AG08396 (cell line): ENCODE results near the gene PREX1.
A peak's percentile ranks its signal among the peaks of the same experiment; 100 is the strongest.

Source experiments
- DNase-seq: peaks from one replicate; pipeline ENCODE4 v3.0.0; 2012; ENCODE audit warnings: low spot score, mixed read lengths

PREX1 gene

GRCh38 chr20:48734104-48734749 lies 93.6 kb downstream of the PREX1 start:
- DNase-seq: no peak

DNA sequence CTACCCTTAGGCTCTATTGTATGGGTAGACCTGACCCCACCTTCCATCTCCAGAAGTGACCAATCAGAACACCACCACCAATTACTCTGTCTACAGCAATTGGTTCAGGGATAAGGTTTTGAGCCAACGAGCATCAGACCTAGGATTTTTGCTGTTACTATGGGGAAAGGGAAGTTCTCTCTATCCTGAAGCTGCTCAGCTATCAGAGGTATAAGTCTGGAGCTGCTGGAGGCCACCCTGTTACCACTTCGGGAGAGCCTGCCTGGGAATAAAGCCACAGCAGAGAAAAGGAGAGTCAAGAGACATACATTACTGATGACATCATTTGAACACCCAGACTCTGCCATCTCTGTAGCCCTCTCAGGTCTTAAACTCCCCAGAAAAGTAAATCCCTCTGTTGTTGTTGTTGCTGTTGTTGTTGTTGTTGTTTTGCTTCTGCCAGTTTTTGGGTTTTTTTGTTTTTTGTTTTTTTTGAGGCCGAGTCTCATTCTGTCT lies 94.5 kb downstream of the PREX1 start:
- no peak for DNase-seq

- no peak for DNase-seq
Observed at GRCh38 chr20:48732081-48732829, 95.5 kb downstream of the PREX1 start.

GRCh38 chr20:48731536-48731935 lies 96.3 kb downstream of the PREX1 start:
- DNase-seq: no peak

DNA sequence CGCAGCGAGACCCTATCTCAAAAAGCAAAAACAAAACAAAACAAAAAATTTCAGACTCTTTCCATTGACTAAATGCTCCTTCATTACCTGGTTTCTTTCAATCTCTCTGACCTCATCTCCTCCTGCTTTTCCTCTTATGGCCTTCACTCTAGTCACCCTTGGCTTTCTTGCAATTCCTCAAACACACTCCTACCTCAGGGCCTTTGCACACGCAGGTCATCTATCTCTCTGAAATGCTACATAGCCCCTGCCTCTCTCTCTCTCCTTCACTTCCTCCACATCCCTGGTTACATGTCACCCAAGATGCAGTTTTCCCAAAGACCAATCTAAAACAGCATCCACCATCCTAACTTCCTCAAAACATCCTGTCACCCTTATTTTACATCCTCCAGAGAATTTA lies 96.8 kb downstream of the PREX1 start:
- DNase-seq: no peak

- DNase-seq: no peak
Observed at GRCh38 chr20:48729538-48729937, 98.3 kb downstream of the PREX1 start.

DNA sequence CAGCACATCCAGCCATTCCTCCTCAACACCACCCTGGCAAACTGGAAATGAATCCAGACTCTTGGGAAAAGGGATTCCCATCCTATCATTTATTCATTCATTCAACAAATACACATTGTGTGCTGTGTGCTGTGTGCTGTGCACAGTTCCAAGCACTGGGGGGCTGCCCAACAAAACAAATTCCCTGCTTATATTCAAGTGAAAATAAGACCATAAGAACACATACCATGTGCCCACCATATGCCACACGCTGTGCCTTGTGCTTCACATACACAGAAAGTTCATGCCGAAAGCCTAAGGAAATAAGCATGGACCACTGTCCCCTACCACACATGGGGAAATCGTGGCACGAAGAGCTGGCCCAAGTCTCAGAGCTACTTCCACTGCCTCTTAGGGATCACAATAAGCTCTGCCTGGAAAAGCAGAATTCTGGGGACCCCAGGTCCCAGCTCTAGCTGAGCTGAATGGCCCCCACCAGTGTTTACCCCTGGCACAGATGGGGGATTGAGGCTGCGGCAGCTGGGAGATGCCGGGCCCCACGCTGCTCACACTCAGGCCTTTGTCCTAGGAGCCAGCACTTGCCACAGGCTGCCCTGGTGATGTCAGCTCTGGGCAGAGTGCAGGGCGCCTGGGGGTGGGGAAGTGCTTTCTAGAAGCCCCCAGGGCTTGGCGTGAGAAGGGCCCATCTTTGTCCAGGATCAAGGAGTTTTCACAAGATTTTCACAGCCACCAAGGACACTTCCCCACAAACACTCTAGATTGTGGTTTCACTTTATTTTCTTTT lies 99.6 kb downstream of the PREX1 start:
- no peak for DNase-seq

GRCh38 chr20:48727226-48727625 lies 100.6 kb downstream of the PREX1 start:
- DNase-seq: no peak

- DNase-seq: peak; percentile 22
Observed at GRCh38 chr20:48725555-48725991, 102.2 kb downstream of the PREX1 start.

- no peak for DNase-seq
Observed at GRCh38 chr20:48724891-48725554, 102.8 kb downstream of the PREX1 start.

DNA sequence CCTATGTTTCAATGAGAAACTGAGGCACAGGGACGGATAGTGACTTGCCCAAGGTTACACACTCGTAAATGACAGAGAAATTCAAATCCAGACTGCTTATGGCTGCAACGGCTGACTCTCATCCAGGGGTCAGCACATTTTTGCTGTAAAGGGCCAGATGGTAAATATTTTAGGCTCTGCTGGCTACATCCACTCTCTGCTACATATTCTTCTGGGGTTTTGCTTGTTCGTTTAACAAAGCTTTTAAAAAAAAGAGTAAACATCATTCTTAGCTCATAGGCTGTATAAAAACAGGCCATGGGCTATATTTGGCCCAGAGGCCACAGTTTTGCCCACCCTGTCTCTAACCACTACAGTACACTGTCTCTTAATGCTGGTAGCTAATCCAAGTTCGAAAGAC lies 103.4 kb downstream of the PREX1 start:
- DNase-seq: no peak

DNA sequence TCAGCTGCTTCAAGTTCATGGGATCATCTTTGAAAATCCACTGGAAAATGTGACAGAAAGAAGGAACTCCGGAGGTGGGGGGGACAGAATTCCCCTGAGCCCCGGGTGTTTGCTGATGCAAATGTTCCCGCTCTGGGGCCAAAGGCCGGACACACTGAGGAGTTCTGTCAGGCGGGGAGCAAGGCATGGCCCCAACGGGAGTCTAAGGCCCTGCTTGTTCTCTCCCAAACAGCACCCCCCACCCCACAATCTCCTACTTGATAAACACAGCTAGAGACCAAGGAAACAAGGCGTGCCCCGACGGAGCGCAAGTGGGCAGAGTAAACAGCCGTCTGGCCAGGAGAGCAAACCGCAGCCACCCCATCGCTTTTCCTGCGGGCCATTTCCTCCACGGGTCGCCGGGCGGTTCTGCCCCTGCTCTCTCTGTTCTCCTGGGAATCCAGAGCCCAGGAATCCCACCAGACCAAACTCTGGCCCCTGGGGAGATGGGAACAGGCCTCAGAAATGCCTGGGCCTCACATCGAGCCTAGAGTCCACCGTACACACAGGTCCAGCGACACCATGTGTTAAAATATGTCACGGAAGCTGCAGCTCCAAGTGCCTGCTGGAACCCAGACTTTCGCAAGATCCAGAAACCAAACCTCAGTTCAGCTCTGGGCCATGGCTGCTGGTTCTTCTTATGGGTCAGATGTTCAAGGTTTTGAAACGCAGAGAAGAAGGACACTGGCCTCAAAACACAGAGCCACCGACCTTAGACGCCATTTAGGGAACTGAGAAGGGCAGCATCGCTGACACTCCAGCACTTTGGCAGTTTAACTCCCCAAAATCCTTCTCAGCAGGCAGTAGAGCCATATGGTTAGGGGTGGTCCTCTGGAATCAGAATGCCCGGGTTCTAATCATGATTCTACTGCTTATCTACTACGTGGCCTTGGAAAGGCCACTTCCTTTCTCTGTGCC lies 104.2 kb downstream of the PREX1 start:
- DNase-seq: no peak

DNA sequence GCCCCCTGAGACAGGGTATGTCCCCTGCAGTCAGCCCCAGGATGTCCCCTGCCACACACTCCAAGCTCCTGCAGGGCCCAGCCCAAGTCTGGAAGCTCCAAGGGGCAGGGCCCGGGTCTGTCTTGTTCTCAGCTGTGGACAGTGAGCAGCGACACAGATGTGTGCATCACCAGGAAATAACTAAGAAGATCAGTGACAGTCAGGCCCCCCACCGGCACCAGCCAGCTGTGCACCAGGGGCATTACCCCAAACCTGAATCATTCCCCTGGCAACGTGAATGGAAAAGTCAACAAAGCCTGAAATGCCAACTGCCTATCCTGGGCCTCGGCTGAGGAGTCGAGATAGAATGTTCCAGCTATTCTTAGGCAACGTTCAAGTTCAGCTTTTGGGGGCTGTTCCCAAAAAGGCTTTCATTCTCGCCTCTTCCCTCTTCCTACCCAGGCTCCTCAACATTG lies 105.0 kb downstream of the PREX1 start:
- no peak for DNase-seq

- DNase-seq: no peak
Observed at GRCh38 chr20:48722002-48722731, 105.6 kb downstream of the PREX1 start.

DNA sequence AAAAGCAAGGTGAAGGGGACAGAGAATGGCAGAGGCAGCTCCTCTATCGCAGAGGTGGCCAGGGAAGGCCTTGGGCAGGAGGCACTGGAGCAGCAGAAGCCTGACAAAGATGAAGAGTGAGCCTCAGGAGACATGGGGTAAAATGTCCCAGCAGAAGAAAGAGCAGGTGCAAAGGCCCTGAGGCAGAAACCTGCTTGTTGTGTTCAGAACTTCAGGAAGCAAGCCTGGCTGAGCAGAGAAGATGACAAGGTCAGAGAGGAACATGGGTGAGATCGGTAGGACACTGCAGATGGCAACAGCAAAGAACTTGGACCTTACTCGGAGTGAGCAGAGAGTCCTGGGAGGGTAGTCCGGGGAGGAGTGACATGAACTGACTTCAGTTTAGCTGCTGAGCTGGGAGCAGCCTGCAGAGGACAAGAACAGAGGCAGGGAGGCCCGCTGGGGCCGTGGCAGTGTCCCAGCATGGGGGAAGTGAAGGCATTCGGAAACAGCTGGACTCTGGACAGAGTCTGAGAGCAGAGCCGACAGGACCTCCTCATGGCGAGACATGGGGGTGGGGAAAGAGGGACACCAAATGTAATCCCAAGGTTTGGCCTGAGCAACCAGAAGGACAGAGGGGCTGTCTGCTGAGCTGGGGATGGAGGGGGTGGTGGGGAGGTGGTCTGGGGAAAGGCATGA lies 106.3 kb downstream of the PREX1 start:
- no peak for DNase-seq

- DNase-seq: no peak
Observed at GRCh38 chr20:48720256-48720985, 107.4 kb downstream of the PREX1 start.

DNA sequence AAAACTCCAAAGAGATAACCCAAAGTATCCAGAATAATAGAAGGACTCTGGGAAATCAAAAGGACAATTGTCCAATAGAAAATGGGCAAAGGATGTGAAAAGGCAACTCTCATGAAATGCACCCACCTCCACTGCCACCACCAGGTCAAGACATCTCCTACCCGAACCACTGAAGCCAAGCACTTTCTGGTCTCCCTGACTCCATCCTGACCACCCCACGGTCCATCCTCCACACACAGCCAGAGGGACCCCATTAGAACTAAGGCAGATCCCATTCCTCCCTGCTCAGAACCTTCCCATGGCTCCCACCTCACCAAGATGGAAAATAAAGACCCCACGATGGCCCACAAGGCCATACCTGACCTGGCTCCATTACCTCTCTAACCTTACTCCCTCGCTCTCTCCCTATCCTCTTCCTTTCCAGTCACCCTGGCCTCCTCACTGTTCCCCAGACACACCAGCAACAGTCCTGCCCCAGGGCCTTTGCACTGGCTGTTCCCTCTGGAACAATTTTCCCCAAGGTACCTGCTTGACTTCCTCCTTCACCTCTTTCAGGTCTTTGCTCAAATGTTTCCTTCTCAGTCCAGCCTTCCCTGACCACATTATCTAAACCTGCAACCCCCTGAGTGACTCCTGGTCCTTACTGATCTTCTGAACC lies 108.1 kb downstream of the PREX1 start:
- DNase-seq: no peak

DNA sequence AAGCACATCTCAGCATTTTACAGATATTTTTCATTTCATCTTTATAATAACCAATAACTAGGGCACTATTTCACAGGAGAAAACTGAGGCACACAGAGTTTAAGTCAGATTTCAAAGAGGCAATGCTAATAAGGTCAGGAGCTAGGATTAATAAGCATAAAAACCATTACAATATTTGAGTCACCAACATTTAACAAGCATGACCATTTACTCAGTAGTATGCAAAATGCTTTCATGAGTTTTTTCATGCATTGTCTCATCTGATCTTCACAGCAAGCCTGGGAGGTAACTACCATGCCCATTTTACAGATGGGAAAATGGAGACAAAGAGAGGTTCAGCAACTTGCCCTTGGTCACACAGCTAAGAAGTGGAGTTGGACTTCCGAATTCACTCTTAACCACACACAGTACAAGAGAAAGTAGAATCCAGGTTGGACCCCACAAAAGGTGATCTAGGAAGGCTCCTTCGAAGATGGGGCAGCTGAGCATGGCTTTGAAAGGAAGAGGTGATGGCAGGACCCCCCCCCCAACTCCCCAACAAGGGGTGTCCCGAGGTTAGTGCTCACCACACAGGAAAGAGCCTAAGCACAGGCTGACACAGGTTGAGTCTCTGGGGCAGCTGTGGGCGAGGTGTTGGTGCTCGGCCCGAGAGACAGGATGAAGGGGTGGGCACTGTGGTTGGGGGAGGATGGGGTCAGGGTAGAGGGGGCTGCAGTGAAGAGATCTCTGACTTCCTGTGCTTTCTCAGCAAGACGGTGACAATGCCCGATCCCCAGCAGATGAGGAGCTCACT lies 108.8 kb downstream of the PREX1 start:
- DNase-seq: no peak
